H1 (cell line): Measurements from ENCODE around the gene STEAP3. TPM values are rescaled to one million over a fixed set of nuclear protein-coding genes. Genes with fewer than 3 reads are reported as not detected.

ENCODE experiments used
- SIN3A ChIP-seq, 2 experiments: IDR thresholded peaks in 1 of 2; conservative IDR thresholded peaks in 1 of 2; 2 replicates each; pipeline ENCODE4 v1.6.1; 2011 to 2012; ENCODE audit warnings: low read length in 2 of 2, improper control_type of control experiment in 1 of 2, low read depth in 1 of 2, mild to moderate bottlenecking in 1 of 2
- TAF7 ChIP-seq: optimal IDR thresholded peaks from 2 replicates; pipeline ENCODE3; 2011; ENCODE audit warnings: low read depth, mild to moderate bottlenecking, inconsistent platforms, low read length, moderate library complexity, borderline replicate concordance
- polyA plus RNA-seq, 7 experiments: library from polyadenylated mRNA; depleted of rRNA in 3 of 7; stranded (reverse) in 5 of 7; unstranded in 2 of 7; fragments of >200 nt in 5 of 7; fragments of 200-250 nt in 2 of 7; gene quantifications; 1 replicate in 5 of 7; 2 replicates in 1 of 7; 4 replicates in 1 of 7; pipeline versions ENCODE4 v1.2.1 to v1.2.3, GENCODE V29; 2011 to 2013; ENCODE audit warnings: missing spikeins in 2 of 7, mixed read lengths in 2 of 7
- total RNA-seq: library from RNA; stranded (reverse); fragmentation: NEBNext Ultra II Directional; extraction: Animal tissue kit (Norgen Biotek cat#: 25700); gene quantifications from 2 replicates; pipeline ENCODE4 v1.2.1, GENCODE V29; 2021

The STEAP3 gene
- total and polyA plus RNA-seq, 2 of the 8 experiments (the other 6 are each of a cell fraction or from before 2014, with no cell fraction given), result 21.7 to 27.9 TPM

- TF ChIP-seq SIN3A (conservative IDR thresholded peaks at IDR 0.05 in 1 of 2, IDR thresholded peaks at IDR 0.05 in 1 of 2; ENCODE audit: low read depth in 1 of 2, low read length in 2 of 2), result no peak
- TF ChIP-seq TAF7, result no peak
Measured at GRCh38 chr2:119205001-119205706, 18.5 kb upstream of the STEAP3 start (continued).
